ENCODE measurements around the gene BLM.

The BLM gene

DNA sequence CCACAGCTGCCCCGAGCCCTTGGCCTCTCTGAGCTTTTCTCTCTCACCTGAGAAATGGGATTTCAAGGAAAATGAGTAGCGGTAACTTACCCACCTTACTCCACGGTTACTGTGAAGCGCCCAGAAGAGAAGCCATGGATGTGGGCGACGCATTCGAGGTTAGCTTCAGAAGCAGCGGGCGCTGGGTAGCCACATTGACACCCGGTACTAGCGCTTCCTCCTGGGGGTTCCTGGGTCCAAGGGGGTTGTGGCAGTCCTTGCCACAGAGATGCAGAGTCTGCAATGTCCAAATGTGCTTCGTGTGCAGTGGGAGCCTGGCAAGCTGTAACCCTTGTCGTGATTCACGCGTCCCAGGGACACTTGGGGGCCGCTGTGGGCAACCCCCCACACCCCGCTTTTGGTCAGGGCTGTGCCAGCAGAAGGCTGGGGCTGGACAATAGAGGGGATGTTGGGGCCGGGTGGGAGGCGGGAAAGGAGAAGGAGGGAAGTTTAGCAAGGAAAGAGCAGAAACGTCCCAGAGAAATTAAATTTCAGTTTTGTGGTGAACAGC is 109.8 kb downstream of the BLM start:
- H3K4me1 ChIP-seq (ENCODE audit: control insufficient read depth, insufficient read depth, low read depth, low read length): peaks cover 6% of the 10 kb centered on the region
- H2AK5ac ChIP-seq (ENCODE audit: low read length, severe bottlenecking): no peak overlapping the region
- no peak overlapping the region for H2AFZ ChIP-seq (ENCODE audit: low read depth, low read length)
- H4K8ac ChIP-seq (ENCODE audit: low read length): no peak overlapping the region
- H3K23ac ChIP-seq (ENCODE audit: low read length in 2 of 2): no peak overlapping the region
- no peak overlapping the region for H3K4me2 ChIP-seq (ENCODE audit: low read length, poor library complexity, severe bottlenecking)
- no peak overlapping the region for H2BK120ac ChIP-seq (ENCODE audit: low read depth, low read length)
- H3K79me1 ChIP-seq (replicated peaks; ENCODE audit: low read length, poor library complexity, severe bottlenecking): no peaks in the 10 kb centered on the region
- H3K9ac ChIP-seq (ENCODE audit: low read length): no peak overlapping the region
- H2BK12ac ChIP-seq (ENCODE audit: low read length in 2 of 2): no peak overlapping the region
- no peak overlapping the region for H3K18ac ChIP-seq (ENCODE audit: low read depth in 1 of 2, low read length in 2 of 2)
- 97% methylated on average over 18 of the region's 20 CpGs for WGBS
- H4K91ac ChIP-seq (ENCODE audit: low read length): no peak overlapping the region
- no peak overlapping the region for H3K4ac ChIP-seq (ENCODE audit: low read depth in 1 of 2, low read length in 2 of 2)
- peaks cover 4 to 29% of the 10 kb centered on the region in 2 experiments for H3K27me3 ChIP-seq (ENCODE audit: control insufficient read depth in 1 of 2, insufficient read depth in 1 of 2, low read length in 2 of 2)
- H3K27ac ChIP-seq (ENCODE audit: low read length, poor library complexity, severe bottlenecking): no peak overlapping the region
- H2BK5ac ChIP-seq (ENCODE audit: low read depth, low read length, poor library complexity, severe bottlenecking): no peak overlapping the region
- no peak for DNase-seq
- no peak overlapping the region for H3K14ac ChIP-seq (ENCODE audit: low read length in 2 of 2)
- H3K9me3 ChIP-seq (ENCODE audit: control insufficient read depth, low read length): no peaks in the 10 kb centered on the region
- peak overlapping the region; percentile 86 for H2BK15ac ChIP-seq (ENCODE audit: low read depth, poor library complexity, severe bottlenecking)
- H3K36me3 ChIP-seq (ENCODE audit: control insufficient read depth in 1 of 2, insufficient read depth in 2 of 2, low read depth in 1 of 2, low read length in 2 of 2): no peaks in the 10 kb centered on the region
- H3K4me3 ChIP-seq (ENCODE audit: insufficient read depth in 1 of 2, low read depth in 1 of 2, low read length in 2 of 2): no peak overlapping the region

DNA sequence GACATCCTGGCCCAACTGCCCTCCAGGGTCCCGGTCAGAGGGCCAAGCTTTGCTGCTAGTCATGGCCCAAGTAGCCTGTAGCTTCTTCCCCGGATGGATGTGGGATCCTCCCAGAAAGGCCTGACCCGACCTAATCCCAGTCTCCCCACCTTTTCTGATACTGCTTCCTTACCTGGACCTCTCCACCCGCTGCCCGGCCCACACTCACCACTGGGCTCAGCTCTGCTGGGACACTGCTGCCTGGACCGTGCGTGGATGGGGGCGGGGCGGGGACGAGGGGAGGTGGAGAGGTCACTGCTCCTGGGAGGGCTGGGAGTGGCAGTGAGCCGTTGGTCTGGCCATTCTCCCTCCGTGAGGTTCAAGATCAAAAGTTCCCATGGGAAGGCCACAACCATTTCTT is 111.0 kb downstream of the BLM start:
- Histone ChIP-seq H3K9ac (ENCODE audit: low read length) (no peak overlapping the region), H3K4me3 (ENCODE audit: insufficient read depth in 1 of 2, low read depth in 1 of 2, low read length in 2 of 2) (no peak overlapping the region), H3K4me2 (ENCODE audit: low read length, poor library complexity, severe bottlenecking) (no peak overlapping the region), H3K36me3 (ENCODE audit: control insufficient read depth in 1 of 2, insufficient read depth in 2 of 2, low read depth in 1 of 2, low read length in 2 of 2) (no peaks in the 10 kb centered on the region), H3K4ac (ENCODE audit: low read depth in 1 of 2, low read length in 2 of 2) (no peak overlapping the region), H4K91ac (ENCODE audit: low read length) (no peak overlapping the region), H3K9me3 (ENCODE audit: control insufficient read depth, low read length) (no peaks in the 10 kb centered on the region), H2AFZ (ENCODE audit: low read depth, low read length) (no peak overlapping the region), H3K27me3 (ENCODE audit: control insufficient read depth in 1 of 2, insufficient read depth in 1 of 2, low read length in 2 of 2) (peaks cover 4 to 21% of the 10 kb centered on the region in 2 experiments), H2BK15ac (ENCODE audit: low read depth, poor library complexity, severe bottlenecking) (no peak overlapping the region), H3K79me1 (replicated peaks; ENCODE audit: low read length, poor library complexity, severe bottlenecking) (no peaks in the 10 kb centered on the region), H3K27ac (ENCODE audit: low read length, poor library complexity, severe bottlenecking) (no peak overlapping the region), H2BK5ac (ENCODE audit: low read depth, low read length, poor library complexity, severe bottlenecking) (no peak overlapping the region), H3K23ac (ENCODE audit: low read length in 2 of 2) (no peak overlapping the region), H2BK120ac (ENCODE audit: low read depth, low read length) (no peak overlapping the region), H2BK12ac (ENCODE audit: low read length in 2 of 2) (no peak overlapping the region), H3K14ac (ENCODE audit: low read length in 2 of 2) (no peak overlapping the region), H4K8ac (ENCODE audit: low read length) (no peak overlapping the region), H3K18ac (ENCODE audit: low read depth in 1 of 2, low read length in 2 of 2) (no peak overlapping the region), H2AK5ac (ENCODE audit: low read length, severe bottlenecking) (no peak overlapping the region), H3K4me1 (ENCODE audit: control insufficient read depth, insufficient read depth, low read depth, low read length) (peaks cover 6% of the 10 kb centered on the region)
- DNase-seq: no peak
- WGBS: 88% methylated on average over 12 of the region's 12 CpGs

DNA sequence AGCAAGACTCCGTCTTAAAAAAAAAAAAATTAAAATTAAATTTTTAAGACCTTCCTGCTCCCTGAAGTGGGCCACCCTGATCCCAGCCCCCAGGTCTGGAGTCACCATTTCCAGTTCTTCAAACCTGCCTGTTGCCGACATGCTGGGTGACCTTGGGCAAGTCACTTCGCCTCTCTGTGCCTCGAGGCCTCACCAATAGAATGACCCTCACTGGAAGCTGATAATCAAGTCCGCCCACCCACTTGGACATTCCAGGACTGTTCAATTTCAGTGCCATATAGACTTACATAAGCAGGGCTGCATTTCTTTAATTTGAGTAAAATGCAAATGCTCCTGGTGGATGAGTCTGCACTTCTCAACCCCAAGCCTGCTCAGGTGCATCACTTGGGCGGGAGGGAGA is 112.0 kb downstream of the BLM start:
- Histone ChIP-seq H2BK12ac (ENCODE audit: low read length in 2 of 2) (no peak overlapping the region), H3K79me1 (replicated peaks; ENCODE audit: low read length, poor library complexity, severe bottlenecking) (no peaks in the 10 kb centered on the region), H3K9me3 (ENCODE audit: control insufficient read depth, low read length) (no peaks in the 10 kb centered on the region), H3K23ac (ENCODE audit: low read length in 2 of 2) (no peak overlapping the region), H3K4me1 (ENCODE audit: control insufficient read depth, insufficient read depth, low read depth, low read length) (peaks cover 6% of the 10 kb centered on the region), H3K36me3 (ENCODE audit: control insufficient read depth in 1 of 2, insufficient read depth in 2 of 2, low read depth in 1 of 2, low read length in 2 of 2) (no peaks in the 10 kb centered on the region), H3K4ac (ENCODE audit: low read depth in 1 of 2, low read length in 2 of 2) (no peak overlapping the region), H4K91ac (ENCODE audit: low read length) (no peak overlapping the region), H2BK120ac (ENCODE audit: low read depth, low read length) (no peak overlapping the region), H2BK15ac (ENCODE audit: low read depth, poor library complexity, severe bottlenecking) (no peak overlapping the region), H3K27ac (ENCODE audit: low read length, poor library complexity, severe bottlenecking) (no peak overlapping the region), H3K14ac (ENCODE audit: low read length in 2 of 2) (no peak overlapping the region), H2AK5ac (ENCODE audit: low read length, severe bottlenecking) (no peak overlapping the region), H2BK5ac (ENCODE audit: low read depth, low read length, poor library complexity, severe bottlenecking) (no peak overlapping the region), H3K4me3 (ENCODE audit: insufficient read depth in 1 of 2, low read depth in 1 of 2, low read length in 2 of 2) (no peak overlapping the region), H3K4me2 (ENCODE audit: low read length, poor library complexity, severe bottlenecking) (no peak overlapping the region), H3K18ac (ENCODE audit: low read depth in 1 of 2, low read length in 2 of 2) (no peak overlapping the region), H3K9ac (ENCODE audit: low read length) (no peak overlapping the region), H4K8ac (ENCODE audit: low read length) (no peak overlapping the region), H2AFZ (ENCODE audit: low read depth, low read length) (no peak overlapping the region), H3K27me3 (ENCODE audit: control insufficient read depth in 1 of 2, insufficient read depth in 1 of 2, low read length in 2 of 2) (peaks cover 4 to 17% of the 10 kb centered on the region in 2 experiments)
- no peak for DNase-seq
- WGBS: 87% methylated on average over 6 of the region's 6 CpGs

DNA sequence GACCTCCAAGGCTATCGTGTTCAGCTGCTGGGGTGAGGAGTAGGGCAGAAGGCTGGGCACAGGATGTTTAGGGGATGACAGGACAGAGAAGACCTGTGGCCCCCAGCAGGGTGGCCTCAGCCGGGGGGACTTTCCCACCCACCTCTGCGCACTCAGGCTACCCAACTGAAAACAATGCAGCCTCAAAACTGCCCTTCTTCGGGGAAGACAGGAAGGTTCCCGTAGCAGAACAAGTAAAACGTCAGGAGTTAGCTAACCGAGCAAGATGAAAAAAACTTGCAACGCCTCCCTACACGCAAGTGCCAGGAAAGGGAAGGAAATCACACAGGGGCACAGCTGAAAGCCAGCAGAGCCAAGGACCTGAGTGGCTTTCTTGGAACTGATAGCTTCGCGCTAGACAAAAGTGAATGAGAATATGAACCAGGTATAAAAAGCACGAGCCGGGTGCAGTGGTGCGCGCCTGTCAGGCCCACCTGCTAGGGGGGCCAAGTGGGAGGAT is 112.8 kb downstream of the BLM start:
- no peak overlapping the region for H4K8ac ChIP-seq (ENCODE audit: low read length)
- H3K18ac ChIP-seq (ENCODE audit: low read depth in 1 of 2, low read length in 2 of 2): no peak overlapping the region
- peaks cover 6% of the 10 kb centered on the region for H3K4me1 ChIP-seq (ENCODE audit: control insufficient read depth, insufficient read depth, low read depth, low read length)
- H3K79me1 ChIP-seq (replicated peaks; ENCODE audit: low read length, poor library complexity, severe bottlenecking): no peaks in the 10 kb centered on the region
- H3K14ac ChIP-seq (ENCODE audit: low read length in 2 of 2): no peak overlapping the region
- peaks cover 0 to 11% of the 10 kb centered on the region in 2 experiments for H3K27me3 ChIP-seq (ENCODE audit: control insufficient read depth in 1 of 2, insufficient read depth in 1 of 2, low read length in 2 of 2)
- H2AK5ac ChIP-seq (ENCODE audit: low read length, severe bottlenecking): no peak overlapping the region
- no peaks in the 10 kb centered on the region for H3K36me3 ChIP-seq (ENCODE audit: control insufficient read depth in 1 of 2, insufficient read depth in 2 of 2, low read depth in 1 of 2, low read length in 2 of 2)
- H3K4ac ChIP-seq (ENCODE audit: low read depth in 1 of 2, low read length in 2 of 2): peak overlapping the region in 1 of 2 experiments; percentile 27
- H2BK5ac ChIP-seq (ENCODE audit: low read depth, low read length, poor library complexity, severe bottlenecking): no peak overlapping the region
- whole genome bisulfite sequencing: 89% methylated on average over 15 of the region's 15 CpGs
- no peak overlapping the region for H3K4me3 ChIP-seq (ENCODE audit: insufficient read depth in 1 of 2, low read depth in 1 of 2, low read length in 2 of 2)
- no peak overlapping the region for H4K91ac ChIP-seq (ENCODE audit: low read length)
- H3K9me3 ChIP-seq (ENCODE audit: control insufficient read depth, low read length): no peaks in the 10 kb centered on the region
- peak overlapping the region in 1 of 2 experiments; percentile 83 for H3K23ac ChIP-seq (ENCODE audit: low read length in 2 of 2)
- H3K27ac ChIP-seq (ENCODE audit: low read length, poor library complexity, severe bottlenecking): no peak overlapping the region
- no peak overlapping the region for H3K9ac ChIP-seq (ENCODE audit: low read length)
- H2AFZ ChIP-seq (ENCODE audit: low read depth, low read length): no peak overlapping the region
- peak overlapping the region; percentile 30 for H3K4me2 ChIP-seq (ENCODE audit: low read length, poor library complexity, severe bottlenecking)
- no peak overlapping the region for H2BK15ac ChIP-seq (ENCODE audit: low read depth, poor library complexity, severe bottlenecking)
- no peak overlapping the region for H2BK12ac ChIP-seq (ENCODE audit: low read length in 2 of 2)
- DNase-seq: no peak
- H2BK120ac ChIP-seq (ENCODE audit: low read depth, low read length): no peak overlapping the region

Data from mesenchymal stem cell (in vitro differentiated cells and primary cell).